ENCODE measurements around the gene ABLIM2. TPM values are rescaled to one million over a fixed set of nuclear protein-coding genes. Genes with fewer than 3 reads are reported as not detected.

The ABLIM2 gene
- total and polyA plus RNA-seq, 2 experiments from 2014 or later: 1.5 to 4.3 TPM

DNA sequence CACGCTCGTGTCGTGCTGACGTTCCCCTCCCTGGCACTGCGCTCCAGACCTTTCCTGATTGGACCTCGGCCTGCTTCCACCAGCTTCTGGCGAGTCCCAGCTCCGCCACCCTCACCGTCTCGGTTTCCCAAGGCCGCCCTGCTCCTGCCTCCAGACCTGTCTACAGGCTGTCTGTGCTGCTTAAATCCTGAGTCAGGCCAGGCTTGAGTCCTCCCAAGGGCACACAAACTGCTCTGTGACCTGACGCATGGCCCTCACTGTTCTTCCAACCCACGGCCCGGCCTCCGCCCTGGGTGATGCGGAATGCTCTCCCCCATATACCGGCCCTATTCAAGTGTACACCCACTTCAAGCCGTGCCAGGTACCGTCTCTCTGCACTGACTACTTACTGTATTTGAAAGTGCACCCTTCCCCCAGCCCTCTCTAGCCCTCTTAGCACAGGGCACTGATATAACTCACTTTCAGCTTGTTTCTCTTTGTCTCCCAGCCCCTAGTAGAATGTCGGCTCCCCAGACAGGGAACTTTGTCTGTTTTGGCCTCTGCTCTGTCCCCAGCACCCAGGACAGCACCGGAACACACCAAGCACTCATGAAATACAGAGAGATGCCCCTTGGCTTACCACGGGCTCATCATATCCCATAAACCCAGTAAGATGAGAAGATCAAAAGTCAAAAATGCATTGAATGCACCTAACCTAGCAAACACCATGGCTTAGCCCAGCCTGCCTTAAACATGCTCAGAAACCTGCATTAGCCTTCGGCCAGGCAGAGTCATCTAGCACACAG, 155.9 kb downstream of the ABLIM2 start (continued):
- no peak for TF ChIP-seq ZNF462 (CRISPR knock-in tag; IDR thresholded peaks at IDR 0.05)
- no peak for TF ChIP-seq JUNB (IDR thresholded peaks at IDR 0.05; ENCODE audit: unreplicated experiment)
- no peak for TF ChIP-seq ZNF114 (CRISPR knock-in tag; IDR thresholded peaks at IDR 0.05)
- TF ChIP-seq CREB1 (CRISPR knock-in tag; IDR thresholded peaks at IDR 0.05; ENCODE audit: low read depth): no peak
- TF ChIP-seq POLR2AphosphoS5 (IDR thresholded peaks at IDR 0.05; ENCODE audit: low read depth): no peak
- TF ChIP-seq REST (IDR thresholded peaks at IDR 0.05; ENCODE audit: unreplicated experiment): no peak
- TF ChIP-seq NANOG (IDR thresholded peaks at IDR 0.05; ENCODE audit: borderline replicate concordance): no peak
